CD4-positive, alpha-beta T cell treated with Interleukin-4 for 4 hours (primary cell): ENCODE data around the gene TALDO1.

ENCODE experiments used
- DNase-seq: peaks from one replicate; pipeline ENCODE4 v3.0.0-alpha.2; 2020

TALDO1 gene

GRCh38 chr11:802018-802617 is 54.9 kb downstream of the TALDO1 start:
- no peak for DNase-seq

GRCh38 chr11:802693-803466 is 55.6 kb downstream of the TALDO1 start:
- DNase-seq, result no peak

GRCh38 chr11:803467-803742 is 56.1 kb downstream of the TALDO1 start:
- DNase-seq, result no peak

GRCh38 chr11:803770-804598 is 56.7 kb downstream of the TALDO1 start:
- no peak for DNase-seq

GRCh38 chr11:804599-804964 is 57.3 kb downstream of the TALDO1 start:
- no peak for DNase-seq

GRCh38 chr11:808427-809286 is 61.4 kb downstream of the TALDO1 start:
- peak; percentile 44 for DNase-seq

- peak; percentile 96 for DNase-seq
Observed at GRCh38 chr11:809287-810039, 62.2 kb downstream of the TALDO1 start, which contains the start of gene RPLP2. TSS of gene RPLP2 (plus strand) at chr11:809967. CDS start at chr11:810235, 268 bp downstream.

GRCh38 chr11:810040-810567 is 62.8 kb downstream of the TALDO1 start:
- DNase-seq, result no peak

GRCh38 chr11:811446-812245 is 64.4 kb downstream of the TALDO1 start:
- no peak for DNase-seq

- no peak for DNase-seq
Observed at GRCh38 chr11:812390-812789, 65.1 kb downstream of the TALDO1 start.

- no peak for DNase-seq
Observed at GRCh38 chr11:813072-813455, 65.8 kb downstream of the TALDO1 start.

GRCh38 chr11:813456-814096 is 66.3 kb downstream of the TALDO1 start:
- no peak for DNase-seq
